ENCODE measurements around the gene COL4A6. TPM values are rescaled to one million over a fixed set of nuclear protein-coding genes. Genes with fewer than 3 reads are reported as not detected.

Gene COL4A6
- total and polyA plus RNA-seq, 2 of the 8 experiments (the other 6 are each of a cell fraction or from before 2014, with no cell fraction given) = 5.9 to 11.8 TPM

GRCh38 chrX:108209006-108209554 is 229.1 kb downstream of the COL4A6 start:
- Histone ChIP-seq H4K5ac (ENCODE audit: insufficient read length, low read depth, low read length) (no peak overlapping the region), H3K56ac (replicated peaks; ENCODE audit: insufficient read length, low read depth, low read length) (no peak overlapping the region), H3K4ac (replicated peaks; ENCODE audit: insufficient read length, low read depth, low read length) (no peak overlapping the region), H3K14ac (ENCODE audit: insufficient read length) (no peak overlapping the region), H3K23me2 (ENCODE audit: low read depth, low read length) (no peaks in the 10 kb centered on the region), H3K79me2 (ENCODE audit: control insufficient read depth in 1 of 2, insufficient read depth in 2 of 2, low read length in 2 of 2) (no peaks in the 10 kb centered on the region), H3K4me2 (ENCODE audit: insufficient read depth in 1 of 2, low read depth in 2 of 2, low read length in 2 of 2) (no peak overlapping the region), H2BK5ac (ENCODE audit: low read depth, low read length) (no peak overlapping the region), H2AFZ (ENCODE audit: low read length) (no peak overlapping the region), H3K9me3 (ENCODE audit: insufficient read depth in 2 of 2, low read depth in 1 of 2, low read length in 1 of 2) (no peaks in the 10 kb centered on the region), H4K8ac (ENCODE audit: extremely low read depth, insufficient read depth, low read length) (no peak overlapping the region), H3K23ac (ENCODE audit: insufficient read length) (no peak overlapping the region), H2AK5ac (ENCODE audit: low read depth, low read length) (no peak overlapping the region), H2BK120ac (replicated peaks; ENCODE audit: low read depth, low read length) (no peak overlapping the region), H3K4me1 (replicated peaks in 1 of 4; ENCODE audit: control insufficient read depth in 3 of 4, insufficient read depth in 4 of 4, low read length in 3 of 4) (no peaks in the 10 kb centered on the region), H3K79me1 (ENCODE audit: low read depth, low read length) (no peaks in the 10 kb centered on the region), H3K27me3 (replicated peaks in 1 of 4; ENCODE audit: control insufficient read depth in 3 of 4, extremely low read depth in 1 of 4, insufficient read depth in 3 of 4, low read length in 3 of 4) (no peaks in the 10 kb centered on the region), H3K4me3 (ENCODE audit: extremely low read depth in 1 of 4, insufficient read depth in 2 of 4, low read depth in 3 of 4, low read length in 4 of 4) (no peak overlapping the region), H3K27ac (ENCODE audit: low read depth, low read length) (no peak overlapping the region), H3K18ac (ENCODE audit: extremely low read depth, low read length) (no peak overlapping the region), H2BK12ac (ENCODE audit: low read depth, low read length) (no peak overlapping the region), H4K91ac (replicated peaks; ENCODE audit: insufficient read length, low read length) (no peak overlapping the region), H2BK20ac (ENCODE audit: low read length) (no peak overlapping the region), H3K9ac (replicated peaks in 1 of 4; ENCODE audit: extremely low read depth in 1 of 4, low read depth in 3 of 4, low read length in 3 of 4) (no peak overlapping the region), H4K20me1 (replicated peaks in 1 of 2; ENCODE audit: control insufficient read depth in 1 of 2, insufficient read depth in 2 of 2, low read length in 2 of 2) (no peaks in the 10 kb centered on the region), H2BK15ac (ENCODE audit: low read length) (no peak overlapping the region), H3K36me3 (ENCODE audit: control insufficient read depth in 2 of 4, insufficient read depth in 4 of 4, low read length in 3 of 4) (no peaks in the 10 kb centered on the region)
- ChIA-PET POLR2A (ENCODE audit: partially characterized antibody) (no interaction called here), CTCF (ENCODE audit: partially characterized antibody) (interaction anchor here (1.3 to 4.0 kb wide), 3 partner anchors 8 to 15 kb away, joined by 3 to 18 read pairs (median 10); no protein-coding TSS in a partner anchor)
- FAIRE-seq = no peak
- no peak for DNase-seq (ENCODE audit: low read depth in 1 of 2, low spot score in 2 of 2)
- 83% methylated on average over 3 of the region's 3 CpGs; no CpG with 5 or more reads in 1 of the 2 experiments for WGBS, 2 experiments (ENCODE audit: extremely low coverage in 1 of 2, insufficient coverage in 1 of 2, insufficient read length in 1 of 2, insufficient replicate concordance in 2 of 2, low coverage in 1 of 2, low lambda C conversion rate in 2 of 2, missing lambda C conversion rate in 1 of 2)
- TF ChIP-seq, protein P1, sequence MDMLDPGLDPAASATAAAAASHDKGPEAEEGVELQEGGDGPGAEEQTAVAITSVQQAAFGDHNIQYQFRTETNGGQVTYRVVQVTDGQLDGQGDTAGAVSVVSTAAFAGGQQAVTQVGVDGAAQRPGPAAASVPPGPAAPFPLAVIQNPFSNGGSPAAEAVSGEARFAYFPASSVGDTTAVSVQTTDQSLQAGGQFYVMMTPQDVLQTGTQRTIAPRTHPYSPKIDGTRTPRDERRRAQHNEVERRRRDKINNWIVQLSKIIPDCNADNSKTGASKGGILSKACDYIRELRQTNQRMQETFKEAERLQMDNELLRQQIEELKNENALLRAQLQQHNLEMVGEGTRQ (IDR thresholded peaks at IDR 0.05; ENCODE audit: low read length) = no peak
- TF ChIP-seq ASH2L (IDR thresholded peaks at IDR 0.05; ENCODE audit: low read length) (no peak), TBP (IDR thresholded peaks at IDR 0.05; ENCODE audit: low read depth, low read length) (no peak), BACH1 (IDR thresholded peaks at IDR 0.05; ENCODE audit: low read length) (no peak), SAP30 (IDR thresholded peaks at IDR 0.05; ENCODE audit: insufficient read depth, insufficient replicate concordance, low read length) (no peak), SRF (IDR thresholded peaks at IDR 0.05; ENCODE audit: low read depth, low read length) (no peak), POLR2AphosphoS5 (IDR thresholded peaks at IDR 0.05; ENCODE audit: low read depth, low read length) (no peak), HDAC6 (IDR thresholded peaks at IDR 0.05; ENCODE audit: low read depth, low read length) (no peak), TEAD4 (IDR thresholded peaks at IDR 0.05; ENCODE audit: low read depth, low read length) (no peak), NRF1 (IDR thresholded peaks at IDR 0.05; ENCODE audit: low read depth, low read length) (no peak), POU5F1 (IDR thresholded peaks at IDR 0.05; ENCODE audit: low read depth, low read length) (no peak), SP2 (IDR thresholded peaks at IDR 0.05; ENCODE audit: low read length) (no peak)
- TF ChIP-seq, protein P2, sequence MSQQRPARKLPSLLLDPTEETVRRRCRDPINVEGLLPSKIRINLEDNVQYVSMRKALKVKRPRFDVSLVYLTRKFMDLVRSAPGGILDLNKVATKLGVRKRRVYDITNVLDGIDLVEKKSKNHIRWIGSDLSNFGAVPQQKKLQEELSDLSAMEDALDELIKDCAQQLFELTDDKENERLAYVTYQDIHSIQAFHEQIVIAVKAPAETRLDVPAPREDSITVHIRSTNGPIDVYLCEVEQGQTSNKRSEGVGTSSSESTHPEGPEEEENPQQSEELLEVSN (IDR thresholded peaks at IDR 0.05) = no peak

Measured in H1 (cell line).